Epithelial cell of proximal tubule (primary cell): ENCODE data around the gene SLC44A2. TPM values are rescaled to one million over a fixed set of nuclear protein-coding genes. Genes with fewer than 3 reads are reported as not detected.

ENCODE experiments used
- total RNA-seq: library from RNA; depleted of rRNA; stranded (reverse); fragments of >200 nt; gene quantifications from 2 replicates; pipeline ENCODE4 v1.2.3, GENCODE V29; 2015

Gene SLC44A2
- total RNA-seq, 1 donor from 2014 or later, result 48.5 TPM

Other genes starting within 250 kb of the SLC44A2 start
- gene TYK2, start 245.0 kb upstream of the SLC44A2 start, total RNA-seq, result 95.4 and 103 TPM in 2 replicates
- 155 and 262 TPM in 2 replicates for gene CDC37, start 222.0 kb upstream of the SLC44A2 start, total RNA-seq
- 0.40 and 2.0 TPM in 2 replicates for gene PDE4A, start 205.0 kb upstream of the SLC44A2 start, total RNA-seq
- gene KEAP1, start 122.2 kb upstream of the SLC44A2 start, total RNA-seq, result 41.2 and 76.0 TPM in 2 replicates
- gene S1PR5, start 108.1 kb upstream of the SLC44A2 start, total RNA-seq, result not detected in 2 replicates
- 31.4 and 35.9 TPM in 2 replicates for gene ATG4D, start 81.6 kb upstream of the SLC44A2 start, total RNA-seq
- 16.7 and 18.2 TPM in 2 replicates for gene KRI1, start 59.5 kb upstream of the SLC44A2 start, total RNA-seq
- 5.1 and 17.1 TPM in 2 replicates for gene CDKN2D, start 56.6 kb upstream of the SLC44A2 start, total RNA-seq
- gene AP1M2, start 38.2 kb upstream of the SLC44A2 start, total RNA-seq, result 39.7 and 47.2 TPM in 2 replicates
- gene ILF3, start 28.8 kb downstream of the SLC44A2 start, total RNA-seq, result 125 and 208 TPM in 2 replicates
- 21.7 and 33.4 TPM in 2 replicates for gene QTRT1, start 75.9 kb downstream of the SLC44A2 start, total RNA-seq
- gene DNM2, start 92.5 kb downstream of the SLC44A2 start, total RNA-seq, result 94.5 and 103 TPM in 2 replicates
- 57.3 and 64.8 TPM in 2 replicates for gene TMED1, start 210.7 kb downstream of the SLC44A2 start, total RNA-seq
- 0.72 TPM in 1 of 2 replicates, not detected in the other for gene C19orf38, start 222.9 kb downstream of the SLC44A2 start, total RNA-seq
- gene CARM1, start 246.0 kb downstream of the SLC44A2 start, total RNA-seq, result 29.3 and 39.4 TPM in 2 replicates